Colonic mucosa (tissue), 4 donors: ENCODE results near the gene ANKRD13D. TPM values are rescaled to one million over a fixed set of nuclear protein-coding genes. Genes with fewer than 3 reads are reported as not detected.

Experiments used
- DNase-seq: peaks from one replicate; pipeline ENCODE4 v3.0.0-alpha.2; 2020
- H3K27ac ChIP-seq: fragments of 200-600 bp; one replicate; pipeline ENCODE4 v1.8.0; 2021
- H3K27me3 ChIP-seq: fragments of 200-600 bp; one replicate; pipeline ENCODE4 v1.8.0; 2021
- H3K36me3 ChIP-seq: fragments of 200-600 bp; one replicate; pipeline ENCODE4 v1.8.0; 2021
- H3K4me1 ChIP-seq: fragments of 200-600 bp; one replicate; pipeline ENCODE4 v1.8.0; 2021; ENCODE audit warnings: mild to moderate bottlenecking
- H3K4me3 ChIP-seq: fragments of 200-600 bp; one replicate; pipeline ENCODE4 v1.8.0; 2021
- H3K9ac ChIP-seq, 2 donors: one replicate each; pipeline ENCODE4 v1.7.0; 2013; ENCODE audit warnings: control low read depth in 2 of 2, low read depth in 2 of 2, low read length in 2 of 2
- H3K9me3 ChIP-seq: fragments of 200-600 bp; one replicate; pipeline ENCODE4 v1.8.0; 2021
- CTCF ChIP-seq: fragments of 200-600 bp; IDR thresholded peaks from one replicate; pipeline ENCODE4 v1.8.0; 2022; ENCODE audit warnings: antibody characterized with exemption, mild to moderate bottlenecking
- intact Hi-C: fragments of 100-400 bp; cut with DNase I; formaldehyde crosslinking; loops from one replicate; pipeline ENCODE4 v1.14.1; 2022
- total RNA-seq, 2 donors: library from RNA; stranded (reverse); fragmentation: NEBNext Ultra II Directional in 1 of 2; extraction: Animal tissue kit (Norgen Biotek cat#: 25700) in 1 of 2; gene quantifications; one replicate each; pipeline ENCODE4 v1.2.1, GENCODE V29; 2021
- donor health status: healthy.
- donor health status: DM: no; HTN: no; CAD: no.
- donor health status: DM: no; HTN: no; CAD: no.

ANKRD13D gene
- total RNA-seq, 2 donors from 2014 or later, result 18.8 to 39.5 TPM

DNA sequence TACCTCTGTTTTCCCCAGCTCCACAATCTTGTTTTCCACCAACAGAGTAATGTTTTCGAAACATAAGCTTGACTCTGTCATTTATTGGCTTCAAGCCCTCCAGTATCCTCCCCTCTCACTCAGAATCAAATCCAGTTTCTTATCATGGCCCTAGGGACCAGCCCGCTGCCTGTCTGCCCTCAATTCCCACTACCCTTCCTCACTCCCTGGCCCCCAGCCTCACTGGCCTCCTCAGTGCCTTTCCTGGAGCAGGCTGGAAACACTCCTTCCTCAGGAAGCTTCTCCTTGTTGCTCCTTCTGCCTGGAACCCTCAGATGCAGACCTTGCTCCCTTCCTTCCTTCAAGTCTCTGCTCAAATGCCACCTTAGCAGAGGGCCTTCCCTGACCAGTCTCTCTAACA, 60.4 kb downstream of the ANKRD13D start:
- intact Hi-C loops, result loop anchor here (5.0 kb wide), 2 partner anchors 33 to 158 kb away; partner anchors contain the start of genes CDK2AP2 and PITPNM1
- Histone ChIP-seq H3K27me3 (no peaks in the 10 kb centered on the region), H3K9me3 (no peaks in the 10 kb centered on the region), H3K27ac (no peak overlapping the region), H3K4me1 (peaks cover 18% of the 10 kb centered on the region), H3K36me3 (no peaks in the 10 kb centered on the region), H3K9ac (peak overlapping the region in 1 of 2 donors; percentile 34), H3K4me3 (no peak overlapping the region)
- no peak for DNase-seq
- TF ChIP-seq CTCF, result no peak

DNA sequence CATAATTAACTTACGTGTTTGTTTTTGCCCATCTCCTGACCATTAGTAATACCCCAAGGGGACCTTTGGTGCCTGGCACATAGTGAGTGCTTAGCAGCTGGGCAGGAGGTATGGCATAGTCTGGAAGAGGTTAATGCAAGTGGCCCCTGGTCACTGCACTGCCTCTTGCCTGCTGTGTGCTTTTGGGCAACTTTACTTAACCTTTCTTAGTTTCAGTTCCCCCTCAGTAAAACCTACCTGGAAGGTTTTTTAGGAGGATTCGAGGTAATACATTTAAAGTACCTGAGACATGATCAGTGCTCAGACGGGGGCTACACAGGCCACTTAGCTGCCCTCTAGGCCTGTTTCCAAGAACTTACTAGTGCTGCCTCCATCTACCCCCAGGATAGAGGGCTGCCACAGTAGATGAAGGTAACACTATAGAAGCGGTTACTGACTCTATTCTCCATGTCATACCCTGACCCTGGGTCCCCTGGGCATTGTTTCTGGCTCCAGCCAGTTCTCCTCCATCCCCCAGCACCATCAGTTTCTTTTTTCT, 60.9 kb downstream of the ANKRD13D start:
- no peak overlapping the region for H3K4me3 ChIP-seq
- H3K36me3 ChIP-seq, result no peaks in the 10 kb centered on the region
- no peak overlapping the region for H3K27ac ChIP-seq
- peak overlapping the region in 1 of 2 donors; percentile 7 for H3K9ac ChIP-seq
- H3K9me3 ChIP-seq, result no peaks in the 10 kb centered on the region
- no peak for DNase-seq
- H3K4me1 ChIP-seq, result peaks cover 22% of the 10 kb centered on the region
- H3K27me3 ChIP-seq, result no peaks in the 10 kb centered on the region
- no peak for TF ChIP-seq CTCF
- intact Hi-C loops, result loop anchor here (5.0 kb wide), 2 partner anchors 32 to 157 kb away; partner anchors contain the start of genes CDK2AP2 and PITPNM1

DNA sequence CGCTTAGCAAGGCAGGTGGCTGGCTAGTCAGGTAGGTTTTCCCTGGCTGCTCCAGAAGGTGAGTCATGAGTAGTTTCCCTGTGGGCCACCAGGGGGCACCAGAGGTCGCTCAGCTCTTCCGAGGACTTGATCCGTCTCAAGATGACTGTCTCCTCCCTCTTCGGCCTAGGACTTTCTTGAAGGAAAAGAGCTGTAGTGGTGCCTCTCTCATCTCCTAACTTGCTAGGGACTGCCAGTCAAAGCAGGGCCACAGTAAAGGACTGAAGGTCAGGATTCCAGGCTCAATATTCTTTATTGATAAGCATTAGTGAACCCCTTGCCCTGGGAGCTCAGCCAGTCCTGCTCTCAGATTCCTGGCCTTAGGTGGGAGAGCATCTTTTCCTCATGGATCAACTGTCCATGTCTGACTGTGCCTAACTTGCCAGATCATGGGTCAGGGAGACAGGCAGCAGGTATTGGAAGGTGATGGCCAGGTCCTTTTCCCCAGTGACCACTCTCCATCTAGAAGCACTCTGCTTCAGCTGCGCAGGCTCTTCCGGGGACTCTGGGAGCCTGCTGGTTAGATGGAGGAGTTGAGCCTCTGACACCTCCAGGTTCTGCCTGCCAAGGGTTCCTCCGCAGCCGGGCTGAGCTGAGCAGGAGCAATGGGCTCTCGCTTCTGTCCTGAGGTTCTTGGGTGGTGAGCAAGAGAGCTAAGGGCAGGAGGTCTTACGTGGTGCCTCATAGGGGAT, 62.3 kb downstream of the ANKRD13D start:
- peak; percentile 94 for TF ChIP-seq CTCF
- Histone ChIP-seq H3K4me3 (no peak overlapping the region), H3K9me3 (no peaks in the 10 kb centered on the region), H3K27ac (peak overlapping the region; percentile 100), H3K4me1 (peaks cover 35% of the 10 kb centered on the region), H3K27me3 (no peaks in the 10 kb centered on the region), H3K9ac (peak overlapping the region; percentile 58 to 100), H3K36me3 (no peaks in the 10 kb centered on the region)
- peak; percentile 75 for DNase-seq
- intact Hi-C loops, result no loop called here

Other genes with a start within 250 kb of the ANKRD13D start
- gene RHOD, start 232.5 kb upstream of the ANKRD13D start, total RNA-seq, result 10 to 100 TPM in 1 of 2 donors, 1 to 10 TPM in 1; 8.5 to 11.2 TPM
- 10 to 100 TPM; 63.3 to 80.6 TPM for gene KDM2A, start 170.0 kb upstream of the ANKRD13D start, total RNA-seq
- gene GRK2, start 22.8 kb upstream of the ANKRD13D start, total RNA-seq, result 100 to 1,000 TPM; 108 to 137 TPM
- 10 to 100 TPM; 69.7 to 81.7 TPM for gene SSH3, start 14.2 kb downstream of the ANKRD13D start, total RNA-seq
- gene POLD4, start 64.2 kb downstream of the ANKRD13D start, total RNA-seq, result 100 to 1,000 TPM; 186 to 203 TPM
- gene CLCF1, start 84.3 kb downstream of the ANKRD13D start, total RNA-seq, result 1 to 10 TPM; 1.7 to 4.0 TPM
- 10 to 100 TPM; 21.8 to 35.1 TPM for gene RAD9A, start 102.7 kb downstream of the ANKRD13D start, total RNA-seq
- gene PPP1CA, start 112.6 kb downstream of the ANKRD13D start, total RNA-seq, result 100 to 1,000 TPM; 242 to 280 TPM
- 1 to 10 TPM; 3.9 to 5.2 TPM for gene TBC1D10C, start 114.8 kb downstream of the ANKRD13D start, total RNA-seq
- gene CARNS1, start 126.4 kb downstream of the ANKRD13D start, total RNA-seq, result under 1 TPM; 0.20 to 0.32 TPM
- gene RPS6KB2, start 139.2 kb downstream of the ANKRD13D start, total RNA-seq, result 10 to 100 TPM; 38.3 to 70.4 TPM
- 1 to 10 TPM; 5.5 to 9.6 TPM for gene PTPRCAP, start 148.4 kb downstream of the ANKRD13D start, total RNA-seq
- 100 to 1,000 TPM; 213 to 243 TPM for gene CORO1B, start 154.2 kb downstream of the ANKRD13D start, total RNA-seq
- not detected for gene GPR152, start 163.4 kb downstream of the ANKRD13D start, total RNA-seq
- under 1 TPM; 0.20 to 0.53 TPM for gene CABP4, start 166.1 kb downstream of the ANKRD13D start, total RNA-seq
- gene TMEM134, start 179.9 kb downstream of the ANKRD13D start, total RNA-seq, result 10 to 100 TPM; 50.1 to 59.5 TPM
- 10 to 100 TPM; 45.3 to 57.9 TPM for gene AIP, start 193.7 kb downstream of the ANKRD13D start, total RNA-seq
- gene PITPNM1, start 216.1 kb downstream of the ANKRD13D start, total RNA-seq, result 10 to 100 TPM; 89.3 to 91.4 TPM
- 100 to 1,000 TPM in 1 of 2 donors, 10 to 100 TPM in 1; 91.6 to 142 TPM for gene CDK2AP2, start 218.9 kb downstream of the ANKRD13D start, total RNA-seq
- not detected for gene CABP2, start 234.1 kb downstream of the ANKRD13D start, total RNA-seq